ENCODE results near the gene VWA1.
"Not testable (repeated sequence)": the region's sequence is repeated elsewhere in the genome, so short reads cannot be mapped to it uniquely, and the experiment has no call there.

The VWA1 gene

GRCh38 chr1:1403653-1404052 lies 31.8 kb upstream of the VWA1 start:
- DNase-seq (ENCODE audit: low read depth in 2 of 2): no peak

GRCh38 chr1:1406101-1406820 lies 29.2 kb upstream of the VWA1 start:
- DNase-seq (ENCODE audit: low read depth in 2 of 2): no peak

- DNase-seq (ENCODE audit: low read depth in 2 of 2): peak; percentile 67 to 71
These were observed 28.5 kb upstream of the VWA1 start, which contains the start of gene MRPL20 for GRCh38 chr1:1406821-1407635. MRPL20 (minus strand) TSS chr1:1407293; CDS start chr1:1407217, 76 bp downstream.

GRCh38 chr1:1407636-1408318 lies 27.7 kb upstream of the VWA1 start:
- DNase-seq (ENCODE audit: low read depth in 2 of 2): no peak

GRCh38 chr1:1410238-1410637 lies 25.3 kb upstream of the VWA1 start:
- DNase-seq (ENCODE audit: low read depth in 2 of 2): not testable (repeated sequence)

- DNase-seq (ENCODE audit: low read depth in 2 of 2): no peak
These were observed 23.9 kb upstream of the VWA1 start for GRCh38 chr1:1411626-1412025.

GRCh38 chr1:1412311-1412902 lies 23.1 kb upstream of the VWA1 start:
- DNase-seq (ENCODE audit: low read depth in 2 of 2): not testable (repeated sequence)

GRCh38 chr1:1415751-1416150 lies 19.7 kb upstream of the VWA1 start:
- DNase-seq (ENCODE audit: low read depth in 2 of 2): no peak

GRCh38 chr1:1417396-1417795 lies 18.1 kb upstream of the VWA1 start:
- DNase-seq (ENCODE audit: low read depth in 2 of 2): not testable (repeated sequence)

GRCh38 chr1:1417825-1418463 lies 17.5 kb upstream of the VWA1 start:
- not testable (repeated sequence) for DNase-seq (ENCODE audit: low read depth in 2 of 2)

GRCh38 chr1:1418464-1419362 lies 16.8 kb upstream of the VWA1 start:
- DNase-seq (ENCODE audit: low read depth in 2 of 2): no peak

GRCh38 chr1:1419363-1419812 lies 16.1 kb upstream of the VWA1 start:
- DNase-seq (ENCODE audit: low read depth in 2 of 2): no peak

GRCh38 chr1:1419813-1420653 lies 15.5 kb upstream of the VWA1 start:
- DNase-seq (ENCODE audit: low read depth in 2 of 2): no peak

- no peak for DNase-seq (ENCODE audit: low read depth in 2 of 2)
These were observed 14.8 kb upstream of the VWA1 start for GRCh38 chr1:1420654-1421141.

GRCh38 chr1:1421147-1421906 lies 14.2 kb upstream of the VWA1 start, which contains the start of gene ANKRD65:
ANKRD65 (minus strand) TSS chr1:1421276; CDS start chr1:1421005, 271 bp downstream.
- DNase-seq (ENCODE audit: low read depth in 2 of 2): no peak

- no peak for DNase-seq (ENCODE audit: low read depth in 2 of 2)
These were observed 13.5 kb upstream of the VWA1 start for GRCh38 chr1:1421907-1422464.

GRCh38 chr1:1422465-1423244 lies 12.8 kb upstream of the VWA1 start:
- DNase-seq (ENCODE audit: low read depth in 2 of 2): peak; percentile 27 to 33
